IMR-90 (cell line): ENCODE results near the gene STAU1.

Experiments used
- BHLHE40 ChIP-seq: fragments of 150-350 bp; IDR thresholded peaks from 2 replicates; pipeline ENCODE4 v1.6.1; 2016; ENCODE audit warnings: mild to moderate bottlenecking, low read depth, low read length
- CEBPB ChIP-seq: IDR thresholded peaks from 2 replicates; pipeline ENCODE4 v1.6.1; 2012; ENCODE audit warnings: low read depth, low read length, improper control_type of control experiment
- CHD1 ChIP-seq: IDR thresholded peaks from 2 replicates; pipeline ENCODE4 v1.6.1; 2012; ENCODE audit warnings: low read depth, low read length, improper control_type of control experiment
- CTCF ChIP-seq: conservative IDR thresholded peaks from 2 replicates; pipeline ENCODE4 v1.5.1; 2012; ENCODE audit warnings: mild to moderate bottlenecking, low read depth, low read length, improper control_type of control experiment
- ELK1 ChIP-seq: fragments of 150-350 bp; IDR thresholded peaks from 2 replicates; pipeline ENCODE4 v1.6.1; 2016; ENCODE audit warnings: low read depth, mild to moderate bottlenecking, low read length, moderate library complexity, borderline replicate concordance
- FOS ChIP-seq: fragments of 150-350 bp; IDR thresholded peaks from 2 replicates; pipeline ENCODE4 v1.6.1; 2016; ENCODE audit warnings: low read depth, low read length
- MAFK ChIP-seq: IDR thresholded peaks from 2 replicates; pipeline ENCODE4 v1.6.1; 2012; ENCODE audit warnings: low read depth, low read length, improper control_type of control experiment
- MAZ ChIP-seq: IDR thresholded peaks from 2 replicates; pipeline ENCODE4 v1.6.1; 2012; ENCODE audit warnings: low read depth, mild to moderate bottlenecking, low read length, improper control_type of control experiment, moderate library complexity, borderline replicate concordance
- MXI1 ChIP-seq: IDR thresholded peaks from 2 replicates; pipeline ENCODE4 v1.6.1; 2012; ENCODE audit warnings: low read depth, mild to moderate bottlenecking, low read length, moderate library complexity, borderline replicate concordance
- POLR2A ChIP-seq: IDR thresholded peaks from 2 replicates; pipeline ENCODE4 v1.6.1; 2012; ENCODE audit warnings: mild to moderate bottlenecking, low read depth, low read length
- RAD21 ChIP-seq: IDR thresholded peaks from 2 replicates; pipeline ENCODE4 v1.6.1; 2012; ENCODE audit warnings: low read length, improper control_type of control experiment
- RFX5 ChIP-seq: IDR thresholded peaks from 2 replicates; pipeline ENCODE4 v1.8.0; 2012; ENCODE audit warnings: low read depth, mild to moderate bottlenecking, low read length, moderate library complexity
- USF2 ChIP-seq: fragments of 150-350 bp; IDR thresholded peaks from 2 replicates; pipeline ENCODE4 v1.6.1; 2017; ENCODE audit warnings: mild to moderate bottlenecking, antibody characterized with exemption, low read length, low read depth

- TF ChIP-seq CTCF = no peak
- TF ChIP-seq CEBPB = no peak
- TF ChIP-seq MAFK = no peak
- no peak for TF ChIP-seq POLR2A
- TF ChIP-seq CHD1 = no peak
- TF ChIP-seq USF2 = no peak
- TF ChIP-seq RAD21 = no peak
- no peak for TF ChIP-seq BHLHE40
- no peak for TF ChIP-seq MAZ
- TF ChIP-seq MXI1 = no peak
- TF ChIP-seq RFX5 = no peak
- TF ChIP-seq FOS = no peak
- no peak for TF ChIP-seq ELK1
These were observed 45.1 kb upstream of the STAU1 start for GRCh38 chr20:49233226-49233625.
